SK-N-SH (cell line): ENCODE measurements around the gene TMED9. TPM values are rescaled to one million over a fixed set of nuclear protein-coding genes. Genes with fewer than 3 reads are reported as not detected.
A peak's percentile ranks its signal among the peaks of the same experiment; 100 is the strongest.

Experiments used
- CTCF ChIA-PET: fragments of 300-600, 350-600 bp; formaldehyde crosslinking; extraction: SDS; loops from one replicate; lab custom pipeline; 2021; lab: Yijun Ruan, JAX
- POLR2A ChIA-PET: fragments of 350-600 bp; sonication (Branson Sonifier 250); formaldehyde crosslinking; extraction: SDS; loops from one replicate; lab custom pipeline; 2020; ENCODE audit warnings: antibody characterized with exemption, inconsistent platforms; lab: Yijun Ruan, JAX
- DNase-seq: peaks from one replicate; pipeline ENCODE4 v3.0.0; 2012
- H2AFZ ChIP-seq: fragments of 200-600 bp; sonication (generic); 2 replicates; pipeline ENCODE4 v1.8.1; 2016; ENCODE audit warnings: antibody characterized with exemption, mild to moderate bottlenecking, low read depth
- H3F3A ChIP-seq: fragments of 200-600 bp; sonication (generic); replicated peaks from 2 replicates; pipeline ENCODE3; 2016; ENCODE audit warnings: antibody characterized with exemption, mild to moderate bottlenecking; ENCODE audit not compliant: insufficient read depth
- H3K27ac ChIP-seq, 2 experiments: fragments of 200-500 bp in 1 of 2; fragments of 200-600 bp in 1 of 2; sonication (Bioruptor generic) in 1 of 2; sonication (generic), shearing (Covaris generic) in 1 of 2; 2 replicates each; pipeline versions ENCODE4 v1.5.1 to v1.6.1; 2014 to 2016; ENCODE audit warnings: low read depth in 2 of 2, inconsistent platforms in 1 of 2, low read length in 1 of 2, mild to moderate bottlenecking in 1 of 2, mixed read lengths in 1 of 2
- H3K27me3 ChIP-seq: fragments of 200-600 bp; sonication (generic), shearing (Covaris generic); 2 replicates; pipeline ENCODE4 v1.6.1; 2016; ENCODE audit warnings: mixed run types; ENCODE audit not compliant: insufficient read depth
- H3K36me3 ChIP-seq, 2 experiments: fragments of 200-500 bp in 1 of 2; fragments of 200-600 bp in 1 of 2; sonication (Bioruptor generic) in 1 of 2; sonication (generic) in 1 of 2; replicated peaks in 1 of 2; 2 replicates each; pipeline versions ENCODE3 to v1.5.1; 2014 to 2016; ENCODE audit warnings: low read length in 1 of 2, mild to moderate bottlenecking in 1 of 2; ENCODE audit not compliant: insufficient read depth in 2 of 2, control insufficient read depth in 1 of 2
- H3K4me1 ChIP-seq, 2 experiments: fragments of 200-500 bp in 1 of 2; fragments of 200-600 bp in 1 of 2; sonication (Bioruptor generic) in 1 of 2; sonication (generic), shearing (Covaris generic) in 1 of 2; 2 replicates each; pipeline versions ENCODE4 v1.5.1 to v1.6.1; 2014 to 2016; ENCODE audit warnings: low read depth in 1 of 2, low read length in 1 of 2, mixed run types in 1 of 2; ENCODE audit not compliant: insufficient read depth in 2 of 2, control insufficient read depth in 1 of 2
- H3K4me2 ChIP-seq: fragments of 200-600 bp; sonication (generic), shearing (Covaris generic); 2 replicates; pipeline ENCODE4 v1.6.1; 2017; ENCODE audit warnings: mixed run types
- H3K4me3 ChIP-seq, 2 experiments: fragments of 200-500 bp in 1 of 2; fragments of 200-600 bp in 1 of 2; sonication (Bioruptor generic) in 1 of 2; sonication (generic), shearing (Covaris generic) in 1 of 2; 2 replicates each; pipeline versions ENCODE4 v1.5.1 to v1.8.1; 2014 to 2016; ENCODE audit warnings: low read depth in 2 of 2, inconsistent platforms in 1 of 2, low read length in 1 of 2, mild to moderate bottlenecking in 1 of 2, mixed read lengths in 1 of 2, moderate library complexity in 1 of 2
- H3K79me2 ChIP-seq: fragments of 200-600 bp; sonication (generic); 2 replicates; pipeline ENCODE4 v1.8.1; 2017; ENCODE audit warnings: mild to moderate bottlenecking; ENCODE audit not compliant: insufficient read depth
- H3K9ac ChIP-seq: fragments of 200-600 bp; sonication (generic); 2 replicates; pipeline ENCODE4 v1.6.1; 2017; ENCODE audit warnings: mixed run types
- H3K9me2 ChIP-seq: fragments of 200-600 bp; sonication (generic); 2 replicates; pipeline ENCODE4 v1.6.1; 2017; ENCODE audit warnings: mixed run types
- H3K9me3 ChIP-seq: fragments of 200-600 bp; sonication (generic); 2 replicates; pipeline ENCODE4 v1.6.1; 2017; ENCODE audit warnings: mixed run types, mild to moderate bottlenecking, moderate library complexity
- H4K20me1 ChIP-seq: fragments of 200-600 bp; sonication (generic); 2 replicates; pipeline ENCODE4 v1.6.1; 2017; ENCODE audit warnings: mild to moderate bottlenecking, mixed run types; ENCODE audit not compliant: insufficient read depth
- CTCF ChIP-seq: fragments of 200-600 bp; sonication (generic); IDR thresholded peaks from 2 replicates; pipeline ENCODE4 v1.6.1; 2017; ENCODE audit warnings: antibody characterized with exemption, mild to moderate bottlenecking, moderate library complexity
- EP300 ChIP-seq, 2 experiments: IDR thresholded peaks; 2 replicates each; pipeline versions ENCODE4 v1.4.0 to v1.6.1; 2012; ENCODE audit warnings: borderline replicate concordance in 1 of 2, low read depth in 1 of 2, low read length in 1 of 2
- EZH2phosphoT487 ChIP-seq: fragments of 200-600 bp; sonication (generic); IDR thresholded peaks from 2 replicates; pipeline ENCODE4 v1.6.1; 2017; ENCODE audit warnings: low read depth, mixed run types, mild to moderate bottlenecking, antibody characterized with exemption, moderate library complexity, borderline replicate concordance
- FOSL2 ChIP-seq: IDR thresholded peaks from 2 replicates; pipeline ENCODE4 v1.4.0; 2012; ENCODE audit warnings: low read depth, mild to moderate bottlenecking, moderate library complexity, borderline replicate concordance
- FOXJ3 ChIP-seq: sonication (generic); formaldehyde crosslinking; IDR thresholded peaks from 2 replicates; pipeline ENCODE4 v1.5.1; 2020; ENCODE audit warnings: mild to moderate bottlenecking, missing genetic modification reagents
- GABPA ChIP-seq: IDR thresholded peaks from 2 replicates; pipeline ENCODE4 v1.4.0; 2012; ENCODE audit warnings: low read depth, mild to moderate bottlenecking
- GATA2 ChIP-seq: sonication (generic); formaldehyde crosslinking; IDR thresholded peaks from 2 replicates; pipeline ENCODE4 v1.5.0; 2020; ENCODE audit warnings: mild to moderate bottlenecking, missing genetic modification reagents
- JUND ChIP-seq: IDR thresholded peaks from 2 replicates; pipeline ENCODE4 v1.4.0; 2012
- MEF2A ChIP-seq: IDR thresholded peaks from 2 replicates; pipeline ENCODE4 v1.4.0; 2012; ENCODE audit warnings: low read depth, borderline replicate concordance
- NFIC ChIP-seq: IDR thresholded peaks from 2 replicates; pipeline ENCODE4 v1.4.0; 2012; ENCODE audit warnings: borderline replicate concordance
- NRF1 ChIP-seq: IDR thresholded peaks from 2 replicates; pipeline ENCODE4 v1.6.1; 2012; ENCODE audit warnings: low read depth, mild to moderate bottlenecking, low read length
- PBX3 ChIP-seq: IDR thresholded peaks from 2 replicates; pipeline ENCODE4; 2012
- POLR2AphosphoS5 ChIP-seq: IDR thresholded peaks from 2 replicates; pipeline ENCODE4 v1.6.1; 2012; ENCODE audit warnings: low read depth, low read length
- RAD21 ChIP-seq: IDR thresholded peaks from 2 replicates; pipeline ENCODE4 v1.6.1; 2012; ENCODE audit warnings: mild to moderate bottlenecking, low read length
- RCOR1 ChIP-seq: fragments of 150-350 bp; IDR thresholded peaks from 2 replicates; pipeline ENCODE4 v1.6.1; 2017; ENCODE audit warnings: antibody characterized with exemption, low read length
- RFX5 ChIP-seq: IDR thresholded peaks from 2 replicates; pipeline ENCODE4 v1.6.1; 2012; ENCODE audit warnings: mild to moderate bottlenecking, improper control_type of control experiment, low read length
- RXRA ChIP-seq: IDR thresholded peaks from 2 replicates; pipeline ENCODE4 v1.4.0; 2012; ENCODE audit warnings: low read depth, mild to moderate bottlenecking, borderline replicate concordance
- SIN3A ChIP-seq: IDR thresholded peaks from 2 replicates; pipeline ENCODE4 v1.6.1; 2012; ENCODE audit warnings: low read depth, mild to moderate bottlenecking, low read length, moderate library complexity, borderline replicate concordance
- SMC3 ChIP-seq: IDR thresholded peaks from 2 replicates; pipeline ENCODE4 v1.6.1; 2012; ENCODE audit warnings: low read depth, low read length, improper control_type of control experiment
- TAF1 ChIP-seq: IDR thresholded peaks from 2 replicates; pipeline ENCODE4 v1.6.1; 2012; ENCODE audit warnings: low read depth, mild to moderate bottlenecking, low read length, moderate library complexity, borderline replicate concordance
- TCF12 ChIP-seq: IDR thresholded peaks from 2 replicates; pipeline ENCODE4 v1.4.0; 2012
- TEAD4 ChIP-seq: IDR thresholded peaks from 2 replicates; pipeline ENCODE4 v1.4.0; 2012; ENCODE audit warnings: mild to moderate bottlenecking, borderline replicate concordance; ENCODE audit not compliant: insufficient read depth
- USF2 ChIP-seq: fragments of 150-350 bp; IDR thresholded peaks from 2 replicates; pipeline ENCODE4 v1.6.1; 2017; ENCODE audit warnings: antibody characterized with exemption, low read length, low read depth, borderline replicate concordance
- WGBS: methylation state at CpG from one replicate; pipeline ENCODE4 v1.1.6; 2017; ENCODE audit warnings: low lambda C conversion rate; 5-methylcytosine and 5-hydroxymethylcytosine counted together
- polyA plus RNA-seq, 3 experiments: library from polyadenylated mRNA; depleted of rRNA; stranded (reverse); fragments of >200 nt; gene quantifications; 2 replicates each; pipeline ENCODE4 v1.2.3, GENCODE V29; 2012
- TF ChIP-seq, protein P1 (sequence below): IDR thresholded peaks from 2 replicates; pipeline ENCODE4 v1.4.0; 2012; ENCODE audit warnings: low read depth
- TF ChIP-seq, protein P2 (sequence below): IDR thresholded peaks from 2 replicates; pipeline ENCODE4 v1.6.1; 2012; ENCODE audit warnings: mild to moderate bottlenecking, low read depth, low read length, moderate library complexity
- TF ChIP-seq, protein P3 (sequence below): IDR thresholded peaks from 2 replicates; pipeline ENCODE4 v1.4.0; 2012; ENCODE audit warnings: low read depth, borderline replicate concordance

Gene TMED9
- polyA plus RNA-seq, 1 of the 3 experiments (the other 2 are of a cell fraction), result 264 TPM

GRCh38 chr5:177546258-177546741 lies 45.7 kb upstream of the TMED9 start:
- no peak overlapping the region for H3K9ac ChIP-seq
- ChIA-PET CTCF (interaction anchor here (0.7 to 3.7 kb wide), 6 partner anchors 8 to 142 kb away, joined by 3 to 12 read pairs (median 4); no protein-coding TSS in a partner anchor), POLR2A (interaction anchor here (0.7 kb wide), 1 partner anchor 52 kb away, joined by 3 read pairs; no protein-coding TSS in a partner anchor)
- peaks cover 83% of the 10 kb centered on the region for H4K20me1 ChIP-seq
- H3K4me3 ChIP-seq, result no peak overlapping the region
- peaks cover 14 to 20% of the 10 kb centered on the region in 2 experiments for H3K36me3 ChIP-seq
- H3K4me2 ChIP-seq, result peak overlapping the region; percentile 48; the same call in 1 of the 2 replicates
- no peaks in the 10 kb centered on the region for H3K9me2 ChIP-seq
- peak overlapping the region; percentile 74 to 75 for H3K27ac ChIP-seq
- H3K79me2 ChIP-seq, result peaks cover 90% of the 10 kb centered on the region
- H3K9me3 ChIP-seq, result no peaks in the 10 kb centered on the region
- no peak overlapping the region for H2AFZ ChIP-seq
- no peaks in the 10 kb centered on the region for H3K27me3 ChIP-seq
- peaks cover 32% of the 10 kb centered on the region for H3F3A ChIP-seq
- 0% methylated on average over 1 of the region's 1 CpG for WGBS
- no peak for DNase-seq
- peaks cover 10 to 31% of the 10 kb centered on the region in 2 experiments for H3K4me1 ChIP-seq
- TF ChIP-seq GABPA (no peak), GATA2 (CRISPR knock-in tag) (no peak), MEF2A (no peak), EP300 (IDR thresholded peaks at IDR 0.05; ENCODE audit: borderline replicate concordance in 1 of 2, low read depth in 1 of 2, low read length in 1 of 2) (peak; percentile 24 to 51; a peak in 2 of 4 replicates), NRF1 (no peak), SMC3 (no peak), POLR2AphosphoS5 (peak; percentile 78; the same call in 1 of the 2 replicates), EZH2phosphoT487 (no peak), TAF1 (no peak), USF2 (no peak), SIN3A (peak; percentile 92; the same call in 1 of the 2 replicates), RFX5 (no peak), PBX3 (peak; percentile 92), TEAD4 (peak; percentile 68; the same call in 1 of the 2 replicates), FOSL2 (peak; percentile 97), TCF12 (peak; percentile 99), JUND (peak; percentile 92), NFIC (peak; percentile 86), RCOR1 (no peak), RXRA (no peak; the same call in 1 of the 2 replicates), FOXJ3 (no peak), RAD21 (no peak), CTCF (peak; percentile 35)
- TF ChIP-seq, protein P1, sequence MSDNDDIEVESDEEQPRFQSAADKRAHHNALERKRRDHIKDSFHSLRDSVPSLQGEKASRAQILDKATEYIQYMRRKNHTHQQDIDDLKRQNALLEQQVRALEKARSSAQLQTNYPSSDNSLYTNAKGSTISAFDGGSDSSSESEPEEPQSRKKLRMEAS, result 0 out of 2 replicates have a peak, but pooled peaks have one; percentile 56
- TF ChIP-seq, protein P2, sequence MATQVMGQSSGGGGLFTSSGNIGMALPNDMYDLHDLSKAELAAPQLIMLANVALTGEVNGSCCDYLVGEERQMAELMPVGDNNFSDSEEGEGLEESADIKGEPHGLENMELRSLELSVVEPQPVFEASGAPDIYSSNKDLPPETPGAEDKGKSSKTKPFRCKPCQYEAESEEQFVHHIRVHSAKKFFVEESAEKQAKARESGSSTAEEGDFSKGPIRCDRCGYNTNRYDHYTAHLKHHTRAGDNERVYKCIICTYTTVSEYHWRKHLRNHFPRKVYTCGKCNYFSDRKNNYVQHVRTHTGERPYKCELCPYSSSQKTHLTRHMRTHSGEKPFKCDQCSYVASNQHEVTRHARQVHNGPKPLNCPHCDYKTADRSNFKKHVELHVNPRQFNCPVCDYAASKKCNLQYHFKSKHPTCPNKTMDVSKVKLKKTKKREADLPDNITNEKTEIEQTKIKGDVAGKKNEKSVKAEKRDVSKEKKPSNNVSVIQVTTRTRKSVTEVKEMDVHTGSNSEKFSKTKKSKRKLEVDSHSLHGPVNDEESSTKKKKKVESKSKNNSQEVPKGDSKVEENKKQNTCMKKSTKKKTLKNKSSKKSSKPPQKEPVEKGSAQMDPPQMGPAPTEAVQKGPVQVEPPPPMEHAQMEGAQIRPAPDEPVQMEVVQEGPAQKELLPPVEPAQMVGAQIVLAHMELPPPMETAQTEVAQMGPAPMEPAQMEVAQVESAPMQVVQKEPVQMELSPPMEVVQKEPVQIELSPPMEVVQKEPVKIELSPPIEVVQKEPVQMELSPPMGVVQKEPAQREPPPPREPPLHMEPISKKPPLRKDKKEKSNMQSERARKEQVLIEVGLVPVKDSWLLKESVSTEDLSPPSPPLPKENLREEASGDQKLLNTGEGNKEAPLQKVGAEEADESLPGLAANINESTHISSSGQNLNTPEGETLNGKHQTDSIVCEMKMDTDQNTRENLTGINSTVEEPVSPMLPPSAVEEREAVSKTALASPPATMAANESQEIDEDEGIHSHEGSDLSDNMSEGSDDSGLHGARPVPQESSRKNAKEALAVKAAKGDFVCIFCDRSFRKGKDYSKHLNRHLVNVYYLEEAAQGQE, result no peak
- TF ChIP-seq, protein P3, sequence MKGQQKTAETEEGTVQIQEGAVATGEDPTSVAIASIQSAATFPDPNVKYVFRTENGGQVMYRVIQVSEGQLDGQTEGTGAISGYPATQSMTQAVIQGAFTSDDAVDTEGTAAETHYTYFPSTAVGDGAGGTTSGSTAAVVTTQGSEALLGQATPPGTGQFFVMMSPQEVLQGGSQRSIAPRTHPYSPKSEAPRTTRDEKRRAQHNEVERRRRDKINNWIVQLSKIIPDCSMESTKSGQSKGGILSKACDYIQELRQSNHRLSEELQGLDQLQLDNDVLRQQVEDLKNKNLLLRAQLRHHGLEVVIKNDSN, result peak; percentile 53; the same call in 1 of the 2 replicates
